IMR-90 (cell line): ENCODE results near the gene PPP6R3.

Source experiments
- BHLHE40 ChIP-seq: fragments of 150-350 bp; IDR thresholded peaks from 2 replicates; pipeline ENCODE4 v1.6.1; 2016; ENCODE audit warnings: mild to moderate bottlenecking, low read depth, low read length
- CTCF ChIP-seq: conservative IDR thresholded peaks from 2 replicates; pipeline ENCODE4 v1.5.1; 2012; ENCODE audit warnings: mild to moderate bottlenecking, low read depth, low read length, improper control_type of control experiment
- POLR2A ChIP-seq: IDR thresholded peaks from 2 replicates; pipeline ENCODE4 v1.6.1; 2012; ENCODE audit warnings: mild to moderate bottlenecking, low read depth, low read length
- RAD21 ChIP-seq: IDR thresholded peaks from 2 replicates; pipeline ENCODE4 v1.6.1; 2012; ENCODE audit warnings: low read length, improper control_type of control experiment
- RCOR1 ChIP-seq: IDR thresholded peaks from 2 replicates; pipeline ENCODE4 v1.6.1; 2012; ENCODE audit warnings: mild to moderate bottlenecking, low read length, improper control_type of control experiment; ENCODE audit not compliant: insufficient replicate concordance
- RFX5 ChIP-seq: IDR thresholded peaks from 2 replicates; pipeline ENCODE4 v1.8.0; 2012; ENCODE audit warnings: low read depth, mild to moderate bottlenecking, low read length, moderate library complexity
- SMC3 ChIP-seq: fragments of 150-350 bp; IDR thresholded peaks from 2 replicates; pipeline ENCODE4 v1.6.1; 2016; ENCODE audit warnings: low read depth, mild to moderate bottlenecking, antibody characterized with exemption, low read length, moderate library complexity

GRCh38 chr11:68432874-68433273, 27.7 kb upstream of the PPP6R3 start:
- TF ChIP-seq CTCF (no peak), RFX5 (no peak), POLR2A (no peak), RCOR1 (no peak), SMC3 (no peak), RAD21 (no peak), BHLHE40 (no peak)
